Measurements from ENCODE around the gene CTNNBL1. TPM values are rescaled to one million over a fixed set of nuclear protein-coding genes. Genes with fewer than 3 reads are reported as not detected.

CTNNBL1 gene
- total RNA-seq, 1 donor from 2014 or later = 32.8 TPM

DNA sequence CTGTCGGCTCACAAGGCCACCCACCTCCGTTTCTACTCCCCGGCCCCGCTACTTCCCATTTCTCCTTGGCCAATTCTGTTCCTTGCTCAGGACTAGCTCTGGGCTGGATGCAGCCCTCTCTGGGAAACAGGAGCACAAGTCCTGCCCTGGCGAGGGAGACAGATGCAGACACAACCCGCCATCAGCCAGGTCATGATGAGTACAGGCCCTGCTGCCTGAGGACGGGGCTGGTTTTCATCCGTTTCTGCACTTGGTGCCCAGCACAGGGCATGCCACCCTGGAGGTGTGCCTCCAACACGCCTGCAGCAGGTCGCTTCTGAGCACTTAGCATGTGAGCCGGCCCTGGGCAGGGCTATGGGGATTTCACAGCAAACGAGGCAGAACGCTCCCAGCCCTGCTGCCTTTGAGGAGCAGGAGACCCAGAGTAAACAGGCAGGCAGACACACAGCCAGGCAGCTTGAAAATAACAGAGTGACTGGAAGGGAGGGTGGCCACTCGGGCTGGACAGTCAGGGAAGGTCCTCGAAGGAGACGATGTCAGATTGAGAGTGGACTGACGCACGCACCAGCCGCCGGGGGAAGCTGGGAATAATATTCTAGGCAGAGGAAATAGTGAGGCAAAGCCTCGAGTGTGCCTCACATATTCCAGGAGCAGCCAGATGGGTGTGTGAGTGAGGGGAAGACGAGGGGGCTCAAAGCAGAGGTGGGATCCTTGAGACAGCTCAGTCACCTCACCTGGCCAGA lies 187.9 kb downstream of the CTNNBL1 start:
- DNase-seq = no peak

DNA sequence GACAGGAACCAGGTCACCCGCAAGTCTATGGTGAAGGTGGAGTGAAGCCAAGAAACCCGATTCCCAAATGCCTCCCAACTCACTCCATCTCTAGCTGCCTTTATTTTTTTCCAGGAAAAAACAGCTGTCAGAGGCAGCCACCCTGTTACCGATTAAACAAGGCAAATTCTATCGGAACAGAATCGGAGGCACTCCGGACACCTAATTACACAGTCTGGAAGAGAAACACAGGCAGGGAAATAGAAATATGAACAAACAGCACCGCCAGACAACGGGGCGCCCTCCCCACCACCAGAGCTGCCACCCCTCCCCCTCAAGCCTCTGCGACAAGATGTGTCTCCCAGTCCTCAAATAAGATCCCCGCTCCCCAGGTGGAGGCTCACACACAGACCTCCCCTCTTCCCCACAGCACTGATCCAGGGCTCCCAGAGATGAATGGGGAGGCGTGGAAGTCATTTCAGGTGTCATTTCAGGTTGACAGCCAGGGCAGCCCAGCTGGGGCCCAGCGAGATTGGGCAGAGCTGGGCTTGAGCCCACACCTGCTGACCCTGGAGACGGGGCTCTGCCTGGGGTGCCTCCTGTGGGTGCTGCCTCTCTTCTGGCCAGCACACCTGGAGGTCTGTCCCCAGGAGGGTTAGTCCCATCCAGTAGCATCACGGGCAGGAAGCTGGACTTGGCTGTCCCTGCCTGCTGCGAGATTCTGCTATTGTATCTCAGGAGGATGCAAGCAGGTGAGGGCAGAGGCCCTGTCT lies 189.3 kb downstream of the CTNNBL1 start:
- DNase-seq = no peak

GRCh38 chr20:37885042-37885441 lies 191.2 kb downstream of the CTNNBL1 start:
- DNase-seq = no peak

GRCh38 chr20:37885593-37886503 lies 192.0 kb downstream of the CTNNBL1 start:
- DNase-seq = peak; percentile 21

DNA sequence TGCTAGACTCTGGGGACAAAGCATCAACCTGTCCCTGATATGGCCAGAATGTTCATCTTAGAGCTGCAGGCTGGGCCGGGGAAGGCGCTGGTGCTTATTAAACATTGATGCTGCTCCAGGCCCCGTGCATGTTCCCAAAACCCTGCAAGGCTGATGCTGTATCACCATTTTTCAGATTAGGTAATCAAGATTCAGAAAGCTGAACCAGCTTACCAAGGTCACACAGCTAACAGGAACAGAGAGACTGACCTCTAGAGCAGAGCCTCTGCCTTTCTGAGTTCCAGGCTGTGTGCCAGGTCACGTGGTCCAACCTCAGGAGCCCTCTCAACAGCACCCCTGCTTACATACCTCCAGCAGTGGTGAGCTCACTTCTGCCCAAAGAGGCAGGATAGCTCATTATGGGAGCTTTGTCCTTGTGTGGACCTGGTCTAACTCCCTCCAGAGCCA lies 193.0 kb downstream of the CTNNBL1 start:
- no peak for DNase-seq

- no peak for DNase-seq
Measured at GRCh38 chr20:37888641-37889040, 194.8 kb downstream of the CTNNBL1 start.

DNA sequence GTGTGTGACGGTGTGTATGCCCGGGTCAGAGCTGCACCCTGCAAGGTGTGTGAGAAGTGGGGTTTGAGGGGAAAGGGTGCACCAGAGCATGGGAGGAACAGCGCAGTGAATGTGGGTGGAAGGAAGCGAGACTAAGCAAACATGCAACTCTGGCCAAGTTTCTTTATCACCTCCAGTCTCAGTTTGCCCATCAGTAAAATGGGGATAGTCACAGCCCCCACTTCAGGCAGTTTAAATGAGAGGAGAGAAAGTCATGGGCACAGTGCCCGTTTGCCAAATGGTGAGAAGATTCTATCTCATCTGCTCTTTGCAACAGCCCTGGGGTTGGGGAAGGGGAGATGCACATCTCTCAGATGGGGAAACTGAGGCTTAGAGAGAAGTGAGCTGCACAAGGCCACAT lies 196.3 kb downstream of the CTNNBL1 start:
- DNase-seq = no peak

DNA sequence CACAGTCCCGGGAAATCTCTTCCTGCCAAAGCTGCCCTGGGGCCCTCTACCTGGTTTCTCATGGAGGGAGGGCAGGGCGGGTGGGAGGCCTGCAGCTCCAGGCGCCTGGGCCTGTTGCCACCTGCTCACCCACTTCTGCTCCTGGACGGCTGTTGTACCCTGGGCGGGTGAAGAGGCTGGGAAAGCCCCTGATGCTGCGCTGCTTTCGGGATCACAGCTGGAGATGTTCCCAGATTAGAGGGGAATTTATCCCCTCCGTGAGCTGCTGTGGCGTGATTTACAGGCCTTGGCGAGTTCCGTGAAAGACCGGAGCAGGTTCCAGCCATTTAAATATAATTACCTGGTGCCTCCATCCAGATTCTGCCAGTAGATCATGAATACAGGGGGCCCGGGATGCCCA lies 196.8 kb downstream of the CTNNBL1 start:
- no peak for DNase-seq

DNA sequence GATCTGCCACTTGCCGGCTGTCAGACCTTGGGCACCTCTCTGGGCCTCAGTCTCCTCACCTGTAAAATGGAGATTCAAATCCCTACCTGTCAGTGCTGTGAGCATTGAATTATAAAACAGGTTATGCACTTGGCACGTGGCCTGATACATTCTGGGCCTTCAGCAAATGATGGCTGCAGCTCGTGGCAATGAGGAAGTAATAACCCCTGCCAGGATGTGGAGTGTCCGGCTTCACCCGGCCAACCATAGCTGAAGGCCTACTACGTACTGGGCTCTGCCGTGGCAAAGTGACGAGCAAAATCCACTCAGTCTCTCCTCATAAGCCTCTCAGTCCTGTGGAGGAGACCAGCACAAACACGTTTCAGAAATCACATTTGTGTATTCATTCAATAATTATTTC lies 198.2 kb downstream of the CTNNBL1 start:
- no peak for DNase-seq

GRCh38 chr20:37893566-37894241 lies 199.9 kb downstream of the CTNNBL1 start:
- DNase-seq = no peak

GRCh38 chr20:37894454-37894853 lies 200.6 kb downstream of the CTNNBL1 start:
- DNase-seq = no peak

GRCh38 chr20:37895166-37895565 lies 201.3 kb downstream of the CTNNBL1 start:
- DNase-seq = no peak

DNA sequence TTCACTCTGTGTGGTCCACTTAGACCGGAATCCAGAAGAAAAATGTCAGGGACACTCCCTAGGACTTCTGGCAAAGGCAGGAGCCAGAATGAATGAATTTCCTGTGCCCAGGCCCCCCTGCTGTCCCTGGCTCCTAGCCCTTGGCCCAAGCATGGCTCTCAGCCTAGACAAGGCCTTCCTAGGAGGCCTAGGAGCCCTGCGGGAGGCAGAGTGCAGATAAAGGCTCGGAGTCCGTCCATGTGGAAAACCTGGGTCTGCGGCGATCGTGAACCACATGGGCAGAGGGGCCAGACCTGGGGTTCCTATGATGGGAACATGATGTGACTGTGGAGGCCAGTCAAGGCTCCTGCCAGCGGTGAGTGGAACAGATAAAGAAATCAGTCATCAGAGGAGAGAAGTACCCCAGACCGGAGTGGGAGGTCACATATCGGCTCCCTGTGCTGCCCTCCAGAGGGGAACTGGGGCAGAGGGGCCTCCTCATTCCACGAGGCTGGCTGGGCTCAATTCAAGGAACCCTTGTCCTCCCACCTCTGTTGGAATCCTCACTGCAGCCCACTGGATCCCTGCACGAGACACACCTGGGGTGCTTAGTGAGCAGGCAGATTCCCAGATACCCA lies 203.2 kb downstream of the CTNNBL1 start:
- no peak for DNase-seq

GRCh38 chr20:37898233-37899104 lies 204.6 kb downstream of the CTNNBL1 start:
- DNase-seq = no peak

GRCh38 chr20:37899105-37900045 lies 205.5 kb downstream of the CTNNBL1 start:
- no peak for DNase-seq

DNA sequence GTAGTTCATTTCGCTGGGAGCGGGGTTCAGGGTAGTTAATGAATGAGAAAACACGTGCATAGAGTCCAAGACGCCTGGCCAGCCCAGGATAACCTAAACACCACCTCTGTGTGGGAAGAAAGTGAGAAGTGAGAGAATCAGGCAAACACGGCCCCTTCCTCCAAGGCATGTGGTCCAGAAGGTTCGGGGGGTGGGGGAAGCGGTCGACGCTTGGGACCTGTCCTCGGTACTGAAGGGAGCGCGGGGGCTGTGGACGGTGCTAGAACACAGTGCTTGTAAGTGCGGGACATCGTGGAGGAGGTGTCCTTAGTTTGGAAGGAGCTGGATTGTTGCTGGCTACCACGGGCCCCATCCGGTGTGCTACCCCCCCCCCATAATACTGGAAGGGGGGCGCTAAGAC lies 207.4 kb downstream of the CTNNBL1 start:
- peak; percentile 43 for DNase-seq

- peak; percentile 81 for DNase-seq
Measured at GRCh38 chr20:37901654-37902503, 208.0 kb downstream of the CTNNBL1 start.

- peak; percentile 42 for DNase-seq
Measured at GRCh38 chr20:37902504-37903313, 208.9 kb downstream of the CTNNBL1 start, which contains the start of gene VSTM2L. TSS of gene VSTM2L (plus strand) at chr20:37903127. CDS start at chr20:37903351, 224 bp downstream.

All from dermis blood vessel endothelial cell (primary cell).